ENCODE measurements around the gene PAQR9. TPM values are rescaled to one million over a fixed set of nuclear protein-coding genes. Genes with fewer than 3 reads are reported as not detected.

PAQR9 gene
- total and polyA plus RNA-seq, 2 donors (not counting 1 experiment from before 2014, with no cell fraction given), result not detected

DNA sequence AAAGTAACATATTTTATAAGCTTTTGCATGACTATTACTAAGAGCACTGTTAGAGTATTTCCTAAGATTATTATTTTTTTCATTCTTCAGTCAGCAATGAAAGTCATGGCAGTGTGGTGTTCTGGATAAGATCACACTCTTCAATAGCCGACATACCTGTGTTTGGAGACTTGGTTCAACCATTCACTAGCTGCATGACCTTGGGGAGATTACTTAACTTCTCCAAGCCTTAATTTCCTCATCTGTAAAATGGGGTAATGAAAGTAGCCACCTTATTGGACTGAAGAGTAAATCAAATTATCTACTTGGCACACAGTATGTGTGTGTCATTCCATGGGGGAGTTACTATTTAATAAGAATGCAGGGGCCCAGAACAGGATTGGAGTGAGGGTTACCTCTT lies 50.0 kb downstream of the PAQR9 start:
- Histone ChIP-seq H4K20me1 (ENCODE audit: control insufficient read depth, extremely low read depth, insufficient read depth, low read length) (no peaks in the 10 kb centered on the region), H3K79me2 (ENCODE audit: control insufficient read depth, insufficient read depth, low read length) (no peaks in the 10 kb centered on the region), H3K4me3 (replicated peaks in 1 of 4; ENCODE audit: control extremely low read depth in 1 of 4, insufficient read depth in 1 of 4, low read depth in 3 of 4, low read length in 4 of 4) (no peak overlapping the region), H3K36me3 (ENCODE audit: control insufficient read depth, insufficient read depth, low read length) (no peaks in the 10 kb centered on the region), H3K27me3 (ENCODE audit: control insufficient read depth, insufficient read depth, low read length) (no peaks in the 10 kb centered on the region), H3K4me1 (ENCODE audit: control insufficient read depth, extremely low read depth, insufficient read depth, low read length) (no peaks in the 10 kb centered on the region), H3K9ac (ENCODE audit: insufficient read depth, low read length) (no peak overlapping the region), H3K9me3 (ENCODE audit: control insufficient read depth, insufficient read depth, low read depth, low read length) (no peaks in the 10 kb centered on the region), H3K4me2 (ENCODE audit: extremely low read depth, insufficient read depth, low read length) (no peak overlapping the region), H2AFZ (ENCODE audit: low read length) (no peak overlapping the region), H3K27ac (ENCODE audit: insufficient read depth, low read length) (no peak overlapping the region)
- TF ChIP-seq, protein P1, sequence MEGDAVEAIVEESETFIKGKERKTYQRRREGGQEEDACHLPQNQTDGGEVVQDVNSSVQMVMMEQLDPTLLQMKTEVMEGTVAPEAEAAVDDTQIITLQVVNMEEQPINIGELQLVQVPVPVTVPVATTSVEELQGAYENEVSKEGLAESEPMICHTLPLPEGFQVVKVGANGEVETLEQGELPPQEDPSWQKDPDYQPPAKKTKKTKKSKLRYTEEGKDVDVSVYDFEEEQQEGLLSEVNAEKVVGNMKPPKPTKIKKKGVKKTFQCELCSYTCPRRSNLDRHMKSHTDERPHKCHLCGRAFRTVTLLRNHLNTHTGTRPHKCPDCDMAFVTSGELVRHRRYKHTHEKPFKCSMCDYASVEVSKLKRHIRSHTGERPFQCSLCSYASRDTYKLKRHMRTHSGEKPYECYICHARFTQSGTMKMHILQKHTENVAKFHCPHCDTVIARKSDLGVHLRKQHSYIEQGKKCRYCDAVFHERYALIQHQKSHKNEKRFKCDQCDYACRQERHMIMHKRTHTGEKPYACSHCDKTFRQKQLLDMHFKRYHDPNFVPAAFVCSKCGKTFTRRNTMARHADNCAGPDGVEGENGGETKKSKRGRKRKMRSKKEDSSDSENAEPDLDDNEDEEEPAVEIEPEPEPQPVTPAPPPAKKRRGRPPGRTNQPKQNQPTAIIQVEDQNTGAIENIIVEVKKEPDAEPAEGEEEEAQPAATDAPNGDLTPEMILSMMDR (conservative IDR thresholded peaks at IDR 0.05 in 1 of 2, IDR thresholded peaks at IDR 0.05 in 1 of 2; ENCODE audit: low read depth in 1 of 2, low read length in 2 of 2), result no peak
- no peak for TF ChIP-seq EZH2 (IDR thresholded peaks at IDR 0.05; ENCODE audit: low read length, missing control alignments)
- DNase-seq (ENCODE audit: low read depth in 2 of 2), result no peak

DNA sequence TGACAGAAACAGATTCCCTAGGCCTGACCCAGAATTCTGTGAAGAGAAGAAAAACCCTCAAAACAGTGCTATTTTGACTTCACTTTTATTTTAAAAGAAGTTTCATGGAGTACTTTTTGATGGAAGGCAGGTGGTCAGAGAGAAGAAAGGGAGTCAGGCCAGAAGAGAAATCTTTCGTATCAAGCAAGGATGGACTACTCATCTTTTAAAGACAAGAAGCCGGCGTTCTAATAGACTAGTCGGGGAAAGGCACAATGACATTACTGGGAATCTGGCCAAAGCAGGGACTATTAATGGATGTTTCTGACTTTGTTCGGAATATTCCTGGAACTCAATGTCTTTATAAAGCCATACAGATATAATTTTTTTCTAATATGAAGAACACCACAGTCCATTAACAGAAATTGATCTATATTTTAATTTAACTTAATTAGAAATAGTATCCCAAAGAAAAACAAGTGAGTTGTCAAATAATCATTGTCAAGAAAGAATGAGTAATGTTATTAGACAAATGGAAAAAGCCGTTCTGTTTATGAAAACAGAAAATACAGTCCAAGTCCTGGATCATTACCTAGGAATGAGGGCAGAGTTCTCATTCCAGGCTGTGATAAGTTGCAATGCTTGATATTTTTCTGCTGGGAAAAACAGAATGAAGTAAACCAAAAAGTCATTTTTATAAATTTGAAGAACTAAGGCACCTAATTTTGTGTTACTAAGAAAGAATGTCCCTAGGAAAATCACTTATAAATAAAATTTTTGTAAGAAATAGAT lies 50.9 kb downstream of the PAQR9 start:
- H3K4me1 ChIP-seq (ENCODE audit: control insufficient read depth, extremely low read depth, insufficient read depth, low read length), result no peaks in the 10 kb centered on the region
- no peaks in the 10 kb centered on the region for H4K20me1 ChIP-seq (ENCODE audit: control insufficient read depth, extremely low read depth, insufficient read depth, low read length)
- no peaks in the 10 kb centered on the region for H3K27me3 ChIP-seq (ENCODE audit: control insufficient read depth, insufficient read depth, low read length)
- no peak overlapping the region for H2AFZ ChIP-seq (ENCODE audit: low read length)
- no peaks in the 10 kb centered on the region for H3K36me3 ChIP-seq (ENCODE audit: control insufficient read depth, insufficient read depth, low read length)
- no peak overlapping the region for H3K9ac ChIP-seq (ENCODE audit: insufficient read depth, low read length)
- H3K79me2 ChIP-seq (ENCODE audit: control insufficient read depth, insufficient read depth, low read length), result no peaks in the 10 kb centered on the region
- H3K4me2 ChIP-seq (ENCODE audit: extremely low read depth, insufficient read depth, low read length), result no peak overlapping the region
- H3K9me3 ChIP-seq (ENCODE audit: control insufficient read depth, insufficient read depth, low read depth, low read length), result no peaks in the 10 kb centered on the region
- no peak overlapping the region for H3K27ac ChIP-seq (ENCODE audit: insufficient read depth, low read length)
- peak; percentile 18 to 30 for DNase-seq (ENCODE audit: low read depth in 2 of 2)
- no peak for TF ChIP-seq EZH2 (IDR thresholded peaks at IDR 0.05; ENCODE audit: low read length, missing control alignments)
- TF ChIP-seq, protein P1 (conservative IDR thresholded peaks at IDR 0.05 in 1 of 2, IDR thresholded peaks at IDR 0.05 in 1 of 2; ENCODE audit: low read depth in 1 of 2, low read length in 2 of 2), result no peak
- no peak overlapping the region for H3K4me3 ChIP-seq (replicated peaks in 1 of 4; ENCODE audit: control extremely low read depth in 1 of 4, insufficient read depth in 1 of 4, low read depth in 3 of 4, low read length in 4 of 4)

Other genes starting within 250 kb of the PAQR9 start
- gene TRPC1, start 239.6 kb downstream of the PAQR9 start, total RNA-seq, result 43.1 and 56.5 TPM in 2 replicates
- 11.3 and 13.0 TPM in 2 replicates for gene TRPC1, start 239.6 kb downstream of the PAQR9 start, polyA plus RNA-seq
- gene PCOLCE2, start 74.6 kb downstream of the PAQR9 start, total RNA-seq, result 6.7 and 26.3 TPM in 2 replicates
- 4.8 and 16.1 TPM in 2 replicates for gene PCOLCE2, start 74.6 kb downstream of the PAQR9 start, polyA plus RNA-seq
- gene U2SURP, start 37.9 kb upstream of the PAQR9 start, total RNA-seq, result 35.4 and 39.1 TPM in 2 replicates
- 44.8 and 45.5 TPM in 2 replicates for gene U2SURP, start 37.9 kb upstream of the PAQR9 start, polyA plus RNA-seq
- gene CHST2, start 156.1 kb upstream of the PAQR9 start, total RNA-seq, result 2.6 and 3.9 TPM in 2 replicates
- 1.1 and 1.8 TPM in 2 replicates for gene CHST2, start 156.1 kb upstream of the PAQR9 start, polyA plus RNA-seq